Epithelial cell of esophagus (primary cell): ENCODE measurements around the gene JAK1.

Experiments
- DNase-seq: peaks from one replicate; pipeline ENCODE4 v3.0.0; 2010; ENCODE audit warnings: low read depth
- H3K4me3 ChIP-seq: 2 replicates; pipeline ENCODE4 v1.5.1; 2011; ENCODE audit warnings: mild to moderate bottlenecking, low read length, control low read depth
- CTCF ChIP-seq: IDR thresholded peaks from 2 replicates; pipeline ENCODE4 v1.5.1; 2011; ENCODE audit warnings: low read depth, mild to moderate bottlenecking, low read length, control low read depth, inconsistent platforms; ENCODE audit not compliant: insufficient read depth; ENCODE audit errors: missing control alignments

JAK1 gene

GRCh38 chr1:64969305-64970046 lies 3.1 kb upstream of the JAK1 start:
- no peak for DNase-seq
- no peak for TF ChIP-seq CTCF
- no peak overlapping the region for H3K4me3 ChIP-seq

- TF ChIP-seq CTCF: no peak
- H3K4me3 ChIP-seq: no peak overlapping the region
- no peak for DNase-seq
These were observed 1.0 kb upstream of the JAK1 start for GRCh38 chr1:64967381-64967780.

- DNase-seq: peak; percentile 55
- no peak for TF ChIP-seq CTCF
- peak overlapping the region; percentile 85 for H3K4me3 ChIP-seq
These were observed 787 bp downstream of the JAK1 start for GRCh38 chr1:64965366-64966157.

DNA sequence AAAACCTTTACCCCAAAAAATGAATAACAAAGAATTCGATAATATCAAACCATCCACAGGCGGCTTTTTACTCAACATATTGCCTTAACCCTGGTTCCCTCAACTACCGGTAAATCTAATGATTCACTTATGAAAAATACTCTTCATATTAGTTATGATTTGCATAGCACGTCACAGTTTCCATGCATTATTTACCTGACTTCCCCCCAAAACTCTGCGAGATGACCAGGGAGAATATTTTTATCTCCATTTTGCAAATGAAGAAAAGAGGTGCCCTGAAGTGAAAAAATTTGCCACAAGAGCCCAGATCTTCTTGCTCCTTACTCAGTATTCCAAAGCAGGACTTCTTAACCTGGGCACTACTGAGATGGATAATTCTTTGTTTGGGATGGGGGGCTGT lies 2.9 kb downstream of the JAK1 start:
- H3K4me3 ChIP-seq: no peak overlapping the region
- TF ChIP-seq CTCF: no peak

DNA sequence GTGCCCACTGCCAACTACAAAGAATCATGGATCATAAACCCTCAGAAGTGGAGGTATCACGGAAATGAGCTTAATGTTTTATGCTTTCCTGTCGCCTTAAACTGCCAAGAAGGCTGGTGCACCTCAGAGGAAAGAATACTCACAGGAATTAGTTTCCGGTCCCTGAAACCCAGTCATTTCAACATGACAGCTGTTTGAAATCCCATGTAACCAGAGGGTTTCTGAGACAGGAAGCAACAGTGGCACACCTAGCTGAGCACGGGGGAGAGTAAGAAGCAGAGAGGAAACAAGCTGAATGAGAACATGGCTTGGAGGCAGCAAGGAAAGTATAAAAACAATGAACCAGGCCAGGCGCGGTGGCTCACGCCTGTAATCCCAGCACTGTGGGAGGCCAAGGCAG lies 3.9 kb downstream of the JAK1 start:
- H3K4me3 ChIP-seq: no peak overlapping the region
- TF ChIP-seq CTCF: no peak
- peak; percentile 40 for DNase-seq

More for the DNA sequence above, 2.9 kb downstream of the JAK1 start:
- no peak for DNase-seq

GRCh38 chr1:64961923-64962322 lies 4.4 kb downstream of the JAK1 start:
- no peak for TF ChIP-seq CTCF
- no peak overlapping the region for H3K4me3 ChIP-seq
- no peak for DNase-seq

DNA sequence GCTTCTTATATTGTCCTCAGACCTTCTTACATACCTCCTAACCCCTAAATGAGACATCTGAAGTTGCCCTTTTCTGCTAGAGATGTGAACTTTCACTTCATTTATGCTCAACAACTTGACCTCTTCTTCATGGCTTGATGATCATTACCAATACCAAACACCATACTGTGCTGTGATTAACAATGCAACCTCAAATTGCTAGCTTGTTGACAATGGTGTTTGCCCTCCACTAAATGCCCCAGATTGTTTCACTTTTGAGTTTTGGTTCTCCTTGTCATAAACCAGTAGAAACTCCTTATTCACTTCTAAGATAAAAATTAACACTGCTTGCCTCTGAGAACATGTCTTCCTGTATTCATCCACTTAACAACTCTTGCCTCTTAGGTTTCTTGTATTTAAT lies 5.6 kb downstream of the JAK1 start:
- TF ChIP-seq CTCF: no peak
- H3K4me3 ChIP-seq: no peak overlapping the region
- no peak for DNase-seq
